HEK293 (cell line): ENCODE results near the gene ARAP1.

ENCODE experiments used
- CTCF ChIA-PET: fragments of 350-600 bp; formaldehyde crosslinking; extraction: SDS; loops from one replicate; lab custom pipeline; 2021; ENCODE audit warnings: antibody characterized with exemption; lab: Yijun Ruan, JAX
- POLR2A ChIA-PET: fragments of 300-600 bp; formaldehyde crosslinking; extraction: SDS; loops from one replicate; lab custom pipeline; 2020; ENCODE audit warnings: antibody characterized with exemption, inconsistent platforms; lab: Yijun Ruan, JAX
- H3K27ac ChIP-seq: fragments of 200-500 bp; sonication (Bioruptor generic); 2 replicates; pipeline ENCODE4 v1.5.1; 2014; ENCODE audit warnings: low read depth, low read length, control low read depth, inconsistent platforms; ENCODE audit errors: extremely low read depth
- H3K36me3 ChIP-seq, 2 experiments: fragments of 200-500 bp in 1 of 2; sonication (Bioruptor generic) in 1 of 2; 1 replicate in 1 of 2; 2 replicates in 1 of 2; pipeline ENCODE4 v1.5.1; 2014 to 2017; ENCODE audit warnings: inconsistent platforms in 2 of 2, low read length in 2 of 2; ENCODE audit not compliant: control insufficient read depth in 2 of 2, insufficient read depth in 1 of 2
- H3K4me1 ChIP-seq: fragments of 200-500 bp; sonication (Bioruptor generic); 2 replicates; pipeline ENCODE4 v1.5.1; 2014; ENCODE audit warnings: mild to moderate bottlenecking, low read length, inconsistent platforms; ENCODE audit not compliant: control insufficient read depth, insufficient read depth
- H3K4me3 ChIP-seq: 2 replicates; pipeline ENCODE4 v1.5.1; 2011; ENCODE audit warnings: low read depth, mild to moderate bottlenecking, control low read depth, low read length, moderate library complexity
- H3K9me3 ChIP-seq: fragments of 200-500 bp; sonication (Bioruptor generic); 2 replicates; pipeline ENCODE4 v1.5.1; 2014; ENCODE audit warnings: low read depth, low read length, inconsistent platforms; ENCODE audit not compliant: control insufficient read depth, insufficient read depth
- BCL11B ChIP-seq: fragments of 450-650 bp; formaldehyde crosslinking; IDR thresholded peaks from 2 replicates; pipeline ENCODE4 v1.5.1; 2016; ENCODE audit warnings: low read depth, missing biosample characterization, missing genetic modification characterization
- GFI1B ChIP-seq: fragments of 450-650 bp; formaldehyde crosslinking; IDR thresholded peaks from 2 replicates; pipeline ENCODE4 v1.5.1; 2016; ENCODE audit warnings: missing biosample characterization, missing genetic modification characterization
- GLIS2 ChIP-seq: fragments of 450-650 bp; formaldehyde crosslinking; IDR thresholded peaks from 2 replicates; pipeline ENCODE4 v1.5.1; 2016; ENCODE audit warnings: missing biosample characterization, missing genetic modification characterization
- KLF7 ChIP-seq: fragments of 450-650 bp; formaldehyde crosslinking; IDR thresholded peaks from 2 replicates; pipeline ENCODE4 v1.5.1; 2016; ENCODE audit warnings: missing biosample characterization, missing genetic modification characterization, borderline replicate concordance
- REPIN1 ChIP-seq: fragments of 450-650 bp; formaldehyde crosslinking; IDR thresholded peaks from 2 replicates; pipeline ENCODE4 v1.5.1; 2017; ENCODE audit warnings: missing biosample characterization, missing genetic modification characterization, low read depth
- SCRT2 ChIP-seq: fragments of 450-650 bp; formaldehyde crosslinking; IDR thresholded peaks from 2 replicates; pipeline ENCODE4 v1.5.1; 2016; ENCODE audit warnings: missing biosample characterization, missing genetic modification characterization
- SP7 ChIP-seq: fragments of 450-650 bp; formaldehyde crosslinking; IDR thresholded peaks from 2 replicates; pipeline ENCODE4 v1.5.1; 2016; ENCODE audit warnings: missing biosample characterization, missing genetic modification characterization
- YY2 ChIP-seq: fragments of 450-650 bp; formaldehyde crosslinking; IDR thresholded peaks from 2 replicates; pipeline ENCODE4 v1.5.1; 2016; ENCODE audit warnings: missing biosample characterization, missing genetic modification characterization
- ZBTB17 ChIP-seq: fragments of 450-650 bp; formaldehyde crosslinking; IDR thresholded peaks from 2 replicates; pipeline ENCODE4 v1.5.1; 2016; ENCODE audit warnings: missing biosample characterization, missing genetic modification characterization
- ZBTB7A ChIP-seq: fragments of 450-650 bp; formaldehyde crosslinking; IDR thresholded peaks from 2 replicates; pipeline ENCODE4 v1.5.1; 2016; ENCODE audit warnings: low read depth, missing biosample characterization, missing genetic modification characterization
- ZNF239 ChIP-seq: fragments of 450-650 bp; formaldehyde crosslinking; IDR thresholded peaks from 2 replicates; pipeline ENCODE4 v1.5.1; 2016; ENCODE audit warnings: missing biosample characterization, missing genetic modification characterization
- ZNF302 ChIP-seq: fragments of 450-650 bp; formaldehyde crosslinking; IDR thresholded peaks from 2 replicates; pipeline ENCODE4 v1.5.1; 2016; ENCODE audit warnings: missing biosample characterization, missing genetic modification characterization, low read depth
- ZNF350 ChIP-seq: fragments of 450-650 bp; formaldehyde crosslinking; IDR thresholded peaks from 2 replicates; pipeline ENCODE4 v1.5.0; 2017; ENCODE audit warnings: missing biosample characterization, mild to moderate bottlenecking, missing genetic modification characterization
- ZNF37A ChIP-seq: fragments of 450-650 bp; IDR thresholded peaks from 2 replicates; pipeline ENCODE4 v1.5.1; 2018; ENCODE audit warnings: missing biosample characterization, missing genetic modification characterization
- ZNF391 ChIP-seq: fragments of 450-650 bp; formaldehyde crosslinking; IDR thresholded peaks from 2 replicates; pipeline ENCODE4 v1.5.1; 2016; ENCODE audit warnings: low read depth, missing biosample characterization, missing genetic modification characterization, borderline replicate concordance
- ZNF513 ChIP-seq: fragments of 450-650 bp; IDR thresholded peaks from 2 replicates; pipeline ENCODE4 v1.5.1; 2018; ENCODE audit warnings: missing biosample characterization, missing genetic modification characterization
- ZNF560 ChIP-seq: fragments of 450-650 bp; formaldehyde crosslinking; IDR thresholded peaks from 2 replicates; pipeline ENCODE4 v1.5.1; 2017; ENCODE audit warnings: missing biosample characterization, missing genetic modification characterization, borderline replicate concordance
- ZNF624 ChIP-seq: fragments of 450-650 bp; formaldehyde crosslinking; IDR thresholded peaks from 2 replicates; pipeline ENCODE4 v1.5.1; 2017; ENCODE audit warnings: missing biosample characterization, missing genetic modification characterization
- ZNF654 ChIP-seq: fragments of 450-650 bp; formaldehyde crosslinking; IDR thresholded peaks from 2 replicates; pipeline ENCODE4 v1.5.1; 2016; ENCODE audit warnings: low read depth, missing biosample characterization, missing genetic modification characterization
- ZNF707 ChIP-seq: fragments of 450-650 bp; formaldehyde crosslinking; IDR thresholded peaks from 2 replicates; pipeline ENCODE4 v1.5.1; 2016; ENCODE audit warnings: missing biosample characterization, missing genetic modification characterization
- ZNF776 ChIP-seq: fragments of 450-650 bp; formaldehyde crosslinking; IDR thresholded peaks from 2 replicates; pipeline ENCODE4 v1.5.0; 2017; ENCODE audit warnings: missing biosample characterization, missing genetic modification characterization, borderline replicate concordance
- ZNF777 ChIP-seq: fragments of 450-650 bp; formaldehyde crosslinking; IDR thresholded peaks from 2 replicates; pipeline ENCODE4 v1.5.1; 2017; ENCODE audit warnings: missing biosample characterization, missing genetic modification characterization, borderline replicate concordance
- TF ChIP-seq, protein P1 (sequence below): fragments of 450-650 bp; formaldehyde crosslinking; IDR thresholded peaks from 2 replicates; pipeline ENCODE4 v1.5.1; 2016; ENCODE audit warnings: missing biosample characterization, missing genetic modification characterization
- TF ChIP-seq, protein P2 (sequence below): fragments of 450-650 bp; formaldehyde crosslinking; IDR thresholded peaks from 2 replicates; pipeline ENCODE4 v1.5.1; 2016; ENCODE audit warnings: missing biosample characterization, missing genetic modification characterization

Gene ARAP1

DNA sequence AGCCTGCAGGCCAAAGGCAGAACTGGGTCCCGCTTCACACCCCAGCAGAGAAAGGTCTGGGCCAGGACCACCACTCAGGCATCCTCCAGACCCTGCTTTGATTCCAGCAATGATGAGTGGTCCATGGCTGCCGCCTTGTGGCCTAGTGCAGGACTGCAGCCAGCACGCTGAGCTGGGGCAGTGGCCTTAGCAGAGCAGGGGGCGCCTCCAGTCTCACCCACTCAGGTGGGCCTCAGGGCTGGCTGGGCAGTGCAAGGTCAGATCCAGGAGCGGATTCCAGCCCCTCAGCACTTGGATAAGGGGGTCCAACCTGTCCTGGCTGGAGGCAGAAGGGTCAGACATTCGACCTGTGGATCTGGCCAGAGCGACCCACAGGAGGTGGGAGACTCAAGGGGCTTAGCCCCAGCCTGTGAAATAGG lies 68.4 kb downstream of the ARAP1 start (continued):
- TF ChIP-seq ZNF513 = no peak
- TF ChIP-seq, protein P1, sequence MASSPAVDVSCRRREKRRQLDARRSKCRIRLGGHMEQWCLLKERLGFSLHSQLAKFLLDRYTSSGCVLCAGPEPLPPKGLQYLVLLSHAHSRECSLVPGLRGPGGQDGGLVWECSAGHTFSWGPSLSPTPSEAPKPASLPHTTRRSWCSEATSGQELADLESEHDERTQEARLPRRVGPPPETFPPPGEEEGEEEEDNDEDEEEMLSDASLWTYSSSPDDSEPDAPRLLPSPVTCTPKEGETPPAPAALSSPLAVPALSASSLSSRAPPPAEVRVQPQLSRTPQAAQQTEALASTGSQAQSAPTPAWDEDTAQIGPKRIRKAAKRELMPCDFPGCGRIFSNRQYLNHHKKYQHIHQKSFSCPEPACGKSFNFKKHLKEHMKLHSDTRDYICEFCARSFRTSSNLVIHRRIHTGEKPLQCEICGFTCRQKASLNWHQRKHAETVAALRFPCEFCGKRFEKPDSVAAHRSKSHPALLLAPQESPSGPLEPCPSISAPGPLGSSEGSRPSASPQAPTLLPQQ = no peak
- TF ChIP-seq ZNF776 (tag by site-specific recombination) = no peak
- TF ChIP-seq, protein P2, sequence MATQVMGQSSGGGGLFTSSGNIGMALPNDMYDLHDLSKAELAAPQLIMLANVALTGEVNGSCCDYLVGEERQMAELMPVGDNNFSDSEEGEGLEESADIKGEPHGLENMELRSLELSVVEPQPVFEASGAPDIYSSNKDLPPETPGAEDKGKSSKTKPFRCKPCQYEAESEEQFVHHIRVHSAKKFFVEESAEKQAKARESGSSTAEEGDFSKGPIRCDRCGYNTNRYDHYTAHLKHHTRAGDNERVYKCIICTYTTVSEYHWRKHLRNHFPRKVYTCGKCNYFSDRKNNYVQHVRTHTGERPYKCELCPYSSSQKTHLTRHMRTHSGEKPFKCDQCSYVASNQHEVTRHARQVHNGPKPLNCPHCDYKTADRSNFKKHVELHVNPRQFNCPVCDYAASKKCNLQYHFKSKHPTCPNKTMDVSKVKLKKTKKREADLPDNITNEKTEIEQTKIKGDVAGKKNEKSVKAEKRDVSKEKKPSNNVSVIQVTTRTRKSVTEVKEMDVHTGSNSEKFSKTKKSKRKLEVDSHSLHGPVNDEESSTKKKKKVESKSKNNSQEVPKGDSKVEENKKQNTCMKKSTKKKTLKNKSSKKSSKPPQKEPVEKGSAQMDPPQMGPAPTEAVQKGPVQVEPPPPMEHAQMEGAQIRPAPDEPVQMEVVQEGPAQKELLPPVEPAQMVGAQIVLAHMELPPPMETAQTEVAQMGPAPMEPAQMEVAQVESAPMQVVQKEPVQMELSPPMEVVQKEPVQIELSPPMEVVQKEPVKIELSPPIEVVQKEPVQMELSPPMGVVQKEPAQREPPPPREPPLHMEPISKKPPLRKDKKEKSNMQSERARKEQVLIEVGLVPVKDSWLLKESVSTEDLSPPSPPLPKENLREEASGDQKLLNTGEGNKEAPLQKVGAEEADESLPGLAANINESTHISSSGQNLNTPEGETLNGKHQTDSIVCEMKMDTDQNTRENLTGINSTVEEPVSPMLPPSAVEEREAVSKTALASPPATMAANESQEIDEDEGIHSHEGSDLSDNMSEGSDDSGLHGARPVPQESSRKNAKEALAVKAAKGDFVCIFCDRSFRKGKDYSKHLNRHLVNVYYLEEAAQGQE (tag by site-specific recombination) = no peak
- no peak for TF ChIP-seq ZNF707 (tag by site-specific recombination)
- TF ChIP-seq KLF7 (tag by site-specific recombination) = no peak
- no peak for TF ChIP-seq YY2 (tag by site-specific recombination)
- TF ChIP-seq GLIS2 (tag by site-specific recombination) = peak; percentile 67
- peak; percentile 15; the same call in 1 of the 2 replicates for TF ChIP-seq SCRT2 (tag by site-specific recombination)
- TF ChIP-seq ZBTB17 = 0 out of 2 replicates have a peak, but pooled peaks have one; percentile 21
- peak; percentile 51 for TF ChIP-seq ZNF654 (tag by site-specific recombination)
- TF ChIP-seq, all 188 proteins: peak for 6

DNA sequence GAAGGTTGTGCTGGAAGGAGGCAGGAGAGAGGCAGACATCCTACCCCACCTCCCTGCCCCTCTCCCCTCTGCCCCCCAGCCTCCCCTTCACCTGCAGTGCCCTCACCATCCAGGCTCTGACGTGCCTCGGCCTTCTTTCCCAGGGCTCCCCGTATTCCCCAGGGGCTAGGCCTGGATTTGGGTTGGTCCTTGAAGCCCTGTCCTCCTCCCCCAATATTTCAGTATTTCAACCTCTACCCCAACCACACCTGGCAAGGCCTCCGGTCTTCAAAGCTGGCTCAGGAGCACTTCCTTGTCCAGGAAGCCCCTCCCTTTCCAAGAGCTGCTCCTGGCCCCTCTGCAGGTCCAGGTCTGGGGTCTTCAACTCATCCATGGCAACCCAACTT lies 69.4 kb downstream of the ARAP1 start:
- TF ChIP-seq SP7 (tag by site-specific recombination) (no peak), ZNF37A (tag by site-specific recombination) (no peak), ZNF239 (tag by site-specific recombination) (no peak), ZNF560 (tag by site-specific recombination) (no peak), ZNF302 (tag by site-specific recombination) (no peak), ZBTB7A (tag by site-specific recombination) (no peak), ZNF624 (tag by site-specific recombination) (no peak), ZNF777 (no peak), GFI1B (tag by site-specific recombination) (no peak), BCL11B (tag by site-specific recombination) (no peak), SCRT2 (tag by site-specific recombination) (no peak), REPIN1 (no peak), ZNF350 (tag by site-specific recombination) (no peak), ZNF391 (tag by site-specific recombination) (no peak)
- Histone ChIP-seq H3K4me3 (no peak overlapping the region), H3K4me1 (no peaks in the 10 kb centered on the region), H3K36me3 (peaks cover 0 to 39% of the 10 kb centered on the region in 2 experiments; a peak in 1 of 3 replicates), H3K9me3 (no peaks in the 10 kb centered on the region), H3K27ac (no peak overlapping the region)
- ChIA-PET POLR2A (no interaction called here), CTCF (interaction anchor here (0.6 to 5.1 kb wide), 17 partner anchors 15 to 539 kb away, joined by 3 to 50 read pairs (median 3); no protein-coding TSS in a partner anchor)
